ENCODE data around the gene NAT14. TPM values are rescaled to one million over a fixed set of nuclear protein-coding genes. Genes with fewer than 3 reads are reported as not detected.
A peak's percentile ranks its signal among the peaks of the same experiment; 100 is the strongest.

Gene NAT14
- polyA plus RNA-seq, 2 of the 4 experiments (the other 2 are of a cell fraction), result 16.8 to 50.3 TPM

DNA sequence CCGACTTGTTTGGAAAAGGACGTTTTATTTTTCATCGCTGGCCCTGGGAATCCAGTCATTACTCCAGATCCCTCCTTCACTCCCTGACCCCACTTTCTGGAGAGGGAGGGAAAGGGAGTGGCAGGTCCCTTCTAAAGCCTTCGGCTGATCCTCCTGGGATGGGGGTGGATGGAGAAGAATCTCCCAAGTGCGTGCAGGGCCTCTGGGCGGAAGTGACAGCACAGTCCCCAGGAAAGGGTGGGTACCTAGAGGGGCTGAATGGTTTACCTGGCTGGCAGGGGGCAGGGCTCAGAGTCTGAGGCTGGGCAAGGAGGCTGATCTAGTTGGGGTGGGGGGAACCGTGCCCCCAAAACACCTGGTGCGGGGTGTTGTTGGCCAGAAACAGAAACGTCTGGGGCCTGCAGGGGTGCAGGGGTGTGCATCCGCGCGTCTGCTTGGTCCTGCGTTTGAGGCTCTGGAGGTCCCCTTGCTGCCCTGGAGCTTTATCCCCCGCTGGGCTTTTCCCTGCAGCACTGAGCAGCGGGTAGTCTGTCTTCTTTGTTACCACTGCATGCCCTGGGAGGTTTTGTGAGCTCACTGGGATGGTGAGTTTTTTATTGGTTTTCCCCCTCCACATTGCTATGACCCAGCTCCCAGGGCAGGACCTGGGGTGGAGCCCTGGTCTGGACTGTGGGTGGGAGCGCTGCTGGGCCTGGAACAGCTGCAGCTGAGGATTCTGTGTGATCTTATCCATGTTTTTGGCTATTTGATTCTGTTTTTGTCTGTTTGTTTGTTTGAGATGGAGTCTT, 11.6 kb upstream of the NAT14 start:
- TF ChIP-seq RNF2 (IDR thresholded peaks at IDR 0.05; ENCODE audit: borderline replicate concordance, low read depth) (no peak), NR3C1 (IDR thresholded peaks at IDR 0.05) (no peak), BHLHE40 (IDR thresholded peaks at IDR 0.05; ENCODE audit: low read depth, low read length) (no peak), FOSB (CRISPR knock-in tag; IDR thresholded peaks at IDR 0.05) (no peak), TP53 (CRISPR knock-in tag; IDR thresholded peaks at IDR 0.05) (no peak), CEBPB (IDR thresholded peaks at IDR 0.05) (no peak), ESRRA (IDR thresholded peaks at IDR 0.05; ENCODE audit: borderline replicate concordance, low read length) (no peak), NFE2L2 (conservative IDR thresholded peaks at IDR 0.05; ENCODE audit: low read length) (no peak), JUN (IDR thresholded peaks at IDR 0.05) (no peak), HOXA7 (CRISPR knock-in tag; IDR thresholded peaks at IDR 0.05) (no peak), MAFK (IDR thresholded peaks at IDR 0.05; ENCODE audit: partially characterized antibody) (no peak), POLR2AphosphoS2 (conservative IDR thresholded peaks at IDR 0.05; ENCODE audit: low read length) (no peak)
- TF ChIP-seq, protein P1, sequence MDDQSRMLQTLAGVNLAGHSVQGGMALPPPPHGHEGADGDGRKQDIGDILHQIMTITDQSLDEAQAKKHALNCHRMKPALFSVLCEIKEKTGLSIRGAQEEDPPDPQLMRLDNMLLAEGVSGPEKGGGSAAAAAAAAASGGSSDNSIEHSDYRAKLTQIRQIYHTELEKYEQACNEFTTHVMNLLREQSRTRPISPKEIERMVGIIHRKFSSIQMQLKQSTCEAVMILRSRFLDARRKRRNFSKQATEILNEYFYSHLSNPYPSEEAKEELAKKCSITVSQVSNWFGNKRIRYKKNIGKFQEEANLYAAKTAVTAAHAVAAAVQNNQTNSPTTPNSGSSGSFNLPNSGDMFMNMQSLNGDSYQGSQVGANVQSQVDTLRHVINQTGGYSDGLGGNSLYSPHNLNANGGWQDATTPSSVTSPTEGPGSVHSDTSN (IDR thresholded peaks at IDR 0.05), result no peak
- TF ChIP-seq, protein P2, sequence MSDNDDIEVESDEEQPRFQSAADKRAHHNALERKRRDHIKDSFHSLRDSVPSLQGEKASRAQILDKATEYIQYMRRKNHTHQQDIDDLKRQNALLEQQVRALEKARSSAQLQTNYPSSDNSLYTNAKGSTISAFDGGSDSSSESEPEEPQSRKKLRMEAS (IDR thresholded peaks at IDR 0.05), result no peak
- no peak for DNase-seq (ENCODE audit: low read depth in 1 of 2, low spot score in 1 of 2)
- H3K4me1 ChIP-seq, result peaks cover 13% of the 10 kb centered on the region
- no peak overlapping the region for H3K4me3 ChIP-seq
- ChIA-PET CTCF (interaction anchor here (0.8 to 8.2 kb wide), 7 partner anchors 10 to 332 kb away, joined by 3 to 89 read pairs (median 6); partner anchors contain the start of genes NAT14, SSC5D and ZNF784), POLR2A (no interaction called here)
- H3K9me3 ChIP-seq, result no peaks in the 10 kb centered on the region
- ATAC-seq, result no peak
- 78% methylated on average over 16 of the region's 16 CpGs for WGBS (ENCODE audit: missing lambda C conversion rate)
- FAIRE-seq, result no peak
- no peak overlapping the region for H3K4me2 ChIP-seq
- no peak overlapping the region for H3K27ac ChIP-seq

DNA sequence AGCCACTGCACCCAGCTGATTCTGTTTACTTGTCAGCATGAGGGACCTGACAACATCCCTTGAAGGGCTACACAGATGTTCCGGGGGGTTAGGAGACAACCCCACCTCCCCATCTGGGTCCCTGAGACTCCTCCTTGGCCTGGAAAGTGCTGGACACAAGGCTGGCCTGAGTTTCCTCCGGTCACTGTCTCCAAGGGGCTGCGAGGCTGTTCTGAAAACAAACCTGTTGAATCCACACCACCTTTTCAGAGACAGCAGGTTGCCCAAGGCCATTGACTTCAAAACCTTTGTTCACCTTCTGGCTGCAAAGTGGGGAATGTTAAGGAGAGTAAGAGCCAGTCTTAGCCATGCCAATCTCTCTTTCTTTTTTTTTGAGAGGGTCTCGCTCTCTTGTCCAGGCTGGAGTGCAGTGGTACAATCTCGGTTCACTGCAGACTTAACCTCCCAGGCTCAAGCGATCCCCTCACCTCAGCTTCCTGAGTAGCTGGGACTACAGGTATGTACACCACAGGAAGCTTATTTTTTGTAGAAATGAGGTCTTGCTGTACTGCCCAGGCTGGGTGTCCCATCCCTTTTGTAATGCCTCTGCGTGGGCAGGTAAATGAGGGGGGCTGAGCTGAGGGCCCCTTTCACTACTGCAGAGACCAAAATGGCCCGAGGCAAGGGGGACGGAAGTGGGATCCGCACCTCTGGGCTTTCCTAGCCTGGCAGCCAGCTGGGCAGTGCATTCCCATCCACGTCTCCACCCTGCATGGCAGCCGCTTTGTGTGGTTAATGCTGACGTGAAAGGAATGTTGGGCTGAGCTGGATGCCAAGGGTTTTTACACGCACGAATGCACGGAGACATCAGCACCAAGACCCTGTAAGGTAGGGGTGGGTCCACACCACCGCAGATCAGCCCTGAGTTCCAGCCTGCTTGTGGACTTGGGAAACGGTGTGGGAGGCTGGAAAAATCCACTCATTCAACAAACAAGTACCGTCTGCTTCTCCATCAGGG, 10.4 kb upstream of the NAT14 start:
- FAIRE-seq, result no peak
- Histone ChIP-seq H3K9me3 (no peaks in the 10 kb centered on the region), H3K4me3 (no peak overlapping the region), H3K4me2 (no peak overlapping the region), H3K4me1 (peaks cover 25% of the 10 kb centered on the region), H3K27ac (peak overlapping the region in 1 of 2 experiments; percentile 92; a peak in 2 of 6 replicates)
- DNase-seq (ENCODE audit: low read depth in 1 of 2, low spot score in 1 of 2), result no peak
- ATAC-seq, result no peak
- ChIA-PET CTCF (interaction anchor here (0.7 to 8.2 kb wide), 9 partner anchors 9 to 333 kb away, joined by 3 to 89 read pairs (median 7); partner anchors contain the start of genes C19orf85, NAT14, SSC5D and ZNF784), POLR2A (no interaction called here)
- WGBS (ENCODE audit: missing lambda C conversion rate), result 91% methylated on average over 19 of the region's 19 CpGs
- TF ChIP-seq KDM5A (IDR thresholded peaks at IDR 0.05) (no peak), ZC3H11A (IDR thresholded peaks at IDR 0.05) (no peak), HDAC2 (IDR thresholded peaks at IDR 0.05) (no peak), KDM1A (IDR thresholded peaks at IDR 0.05; ENCODE audit: low read depth) (no peak), NPAS2 (CRISPR knock-in tag; IDR thresholded peaks at IDR 0.05; ENCODE audit: borderline replicate concordance) (no peak), JUN (IDR thresholded peaks at IDR 0.05) (no peak), MAFK (IDR thresholded peaks at IDR 0.05; ENCODE audit: partially characterized antibody) (no peak), RARB (CRISPR knock-in tag; IDR thresholded peaks at IDR 0.05) (no peak), JUNB (IDR thresholded peaks at IDR 0.05) (no peak), FOSB (CRISPR knock-in tag; IDR thresholded peaks at IDR 0.05) (no peak), ESRRA (IDR thresholded peaks at IDR 0.05; ENCODE audit: borderline replicate concordance, low read length) (no peak)
- TF ChIP-seq, protein P3, sequence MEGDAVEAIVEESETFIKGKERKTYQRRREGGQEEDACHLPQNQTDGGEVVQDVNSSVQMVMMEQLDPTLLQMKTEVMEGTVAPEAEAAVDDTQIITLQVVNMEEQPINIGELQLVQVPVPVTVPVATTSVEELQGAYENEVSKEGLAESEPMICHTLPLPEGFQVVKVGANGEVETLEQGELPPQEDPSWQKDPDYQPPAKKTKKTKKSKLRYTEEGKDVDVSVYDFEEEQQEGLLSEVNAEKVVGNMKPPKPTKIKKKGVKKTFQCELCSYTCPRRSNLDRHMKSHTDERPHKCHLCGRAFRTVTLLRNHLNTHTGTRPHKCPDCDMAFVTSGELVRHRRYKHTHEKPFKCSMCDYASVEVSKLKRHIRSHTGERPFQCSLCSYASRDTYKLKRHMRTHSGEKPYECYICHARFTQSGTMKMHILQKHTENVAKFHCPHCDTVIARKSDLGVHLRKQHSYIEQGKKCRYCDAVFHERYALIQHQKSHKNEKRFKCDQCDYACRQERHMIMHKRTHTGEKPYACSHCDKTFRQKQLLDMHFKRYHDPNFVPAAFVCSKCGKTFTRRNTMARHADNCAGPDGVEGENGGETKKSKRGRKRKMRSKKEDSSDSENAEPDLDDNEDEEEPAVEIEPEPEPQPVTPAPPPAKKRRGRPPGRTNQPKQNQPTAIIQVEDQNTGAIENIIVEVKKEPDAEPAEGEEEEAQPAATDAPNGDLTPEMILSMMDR (IDR thresholded peaks at IDR 0.05), result no peak
- TF ChIP-seq, protein P4, sequence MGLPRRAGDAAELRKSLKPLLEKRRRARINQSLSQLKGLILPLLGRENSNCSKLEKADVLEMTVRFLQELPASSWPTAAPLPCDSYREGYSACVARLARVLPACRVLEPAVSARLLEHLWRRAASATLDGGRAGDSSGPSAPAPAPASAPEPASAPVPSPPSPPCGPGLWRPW (IDR thresholded peaks at IDR 0.05), result no peak
- TF ChIP-seq, protein P1 (IDR thresholded peaks at IDR 0.05), result no peak
- TF ChIP-seq, protein P2 (IDR thresholded peaks at IDR 0.05), result no peak
- TF ChIP-seq, protein P5, sequence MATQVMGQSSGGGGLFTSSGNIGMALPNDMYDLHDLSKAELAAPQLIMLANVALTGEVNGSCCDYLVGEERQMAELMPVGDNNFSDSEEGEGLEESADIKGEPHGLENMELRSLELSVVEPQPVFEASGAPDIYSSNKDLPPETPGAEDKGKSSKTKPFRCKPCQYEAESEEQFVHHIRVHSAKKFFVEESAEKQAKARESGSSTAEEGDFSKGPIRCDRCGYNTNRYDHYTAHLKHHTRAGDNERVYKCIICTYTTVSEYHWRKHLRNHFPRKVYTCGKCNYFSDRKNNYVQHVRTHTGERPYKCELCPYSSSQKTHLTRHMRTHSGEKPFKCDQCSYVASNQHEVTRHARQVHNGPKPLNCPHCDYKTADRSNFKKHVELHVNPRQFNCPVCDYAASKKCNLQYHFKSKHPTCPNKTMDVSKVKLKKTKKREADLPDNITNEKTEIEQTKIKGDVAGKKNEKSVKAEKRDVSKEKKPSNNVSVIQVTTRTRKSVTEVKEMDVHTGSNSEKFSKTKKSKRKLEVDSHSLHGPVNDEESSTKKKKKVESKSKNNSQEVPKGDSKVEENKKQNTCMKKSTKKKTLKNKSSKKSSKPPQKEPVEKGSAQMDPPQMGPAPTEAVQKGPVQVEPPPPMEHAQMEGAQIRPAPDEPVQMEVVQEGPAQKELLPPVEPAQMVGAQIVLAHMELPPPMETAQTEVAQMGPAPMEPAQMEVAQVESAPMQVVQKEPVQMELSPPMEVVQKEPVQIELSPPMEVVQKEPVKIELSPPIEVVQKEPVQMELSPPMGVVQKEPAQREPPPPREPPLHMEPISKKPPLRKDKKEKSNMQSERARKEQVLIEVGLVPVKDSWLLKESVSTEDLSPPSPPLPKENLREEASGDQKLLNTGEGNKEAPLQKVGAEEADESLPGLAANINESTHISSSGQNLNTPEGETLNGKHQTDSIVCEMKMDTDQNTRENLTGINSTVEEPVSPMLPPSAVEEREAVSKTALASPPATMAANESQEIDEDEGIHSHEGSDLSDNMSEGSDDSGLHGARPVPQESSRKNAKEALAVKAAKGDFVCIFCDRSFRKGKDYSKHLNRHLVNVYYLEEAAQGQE (IDR thresholded peaks at IDR 0.05), result no peak
